ENCODE results near the gene AADACL2. TPM values are rescaled to one million over a fixed set of nuclear protein-coding genes. Genes with fewer than 3 reads are reported as not detected.

AADACL2 gene
- total RNA-seq, result not detected in 2 replicates

GRCh38 chr3:151733613-151734012 is at the start of gene AADACL2:
TSS of gene AADACL2 (plus strand) at chr3:151733927. CDS start at chr3:151734036, 109 bp downstream.

Other genes starting within 250 kb of the AADACL2 start
- 0.14 TPM in 1 of 2 replicates, not detected in the other for gene AADAC, start 80.2 kb downstream of the AADACL2 start, total RNA-seq
- not detected in 2 replicates for gene SUCNR1, start 139.7 kb downstream of the AADACL2 start, total RNA-seq